ENCODE data around the gene CCL1.

CCL1 gene

GRCh38 chr17:34382621-34383124 lies 19.6 kb upstream of the CCL1 start:
- no peak for DNase-seq (ENCODE audit: low spot score)

GRCh38 chr17:34379868-34380267 lies 16.8 kb upstream of the CCL1 start:
- no peak for DNase-seq (ENCODE audit: low spot score)

GRCh38 chr17:34378664-34379101 lies 15.7 kb upstream of the CCL1 start:
- no peak for DNase-seq (ENCODE audit: low spot score)

- no peak for DNase-seq (ENCODE audit: low spot score)
Measured at GRCh38 chr17:34377078-34377823, 14.2 kb upstream of the CCL1 start.

GRCh38 chr17:34375426-34375997 lies 12.5 kb upstream of the CCL1 start:
- DNase-seq (ENCODE audit: low spot score): no peak

GRCh38 chr17:34374457-34374856 lies 11.4 kb upstream of the CCL1 start:
- DNase-seq (ENCODE audit: low spot score): no peak

GRCh38 chr17:34371405-34372100 lies 8.5 kb upstream of the CCL1 start:
- DNase-seq (ENCODE audit: low spot score): no peak

- DNase-seq (ENCODE audit: low spot score): no peak
Measured at GRCh38 chr17:34370997-34371395, 8.0 kb upstream of the CCL1 start.

- DNase-seq (ENCODE audit: low spot score): no peak
Measured at GRCh38 chr17:34370376-34370996, 7.5 kb upstream of the CCL1 start.

- DNase-seq (ENCODE audit: low spot score): no peak
Measured at GRCh38 chr17:34369571-34369970, 6.5 kb upstream of the CCL1 start.

- DNase-seq (ENCODE audit: low spot score): no peak
Measured at GRCh38 chr17:34368946-34369500, 6.0 kb upstream of the CCL1 start.

GRCh38 chr17:34368196-34368945 lies 5.3 kb upstream of the CCL1 start:
- DNase-seq (ENCODE audit: low spot score): no peak

- no peak for DNase-seq (ENCODE audit: low spot score)
Measured at GRCh38 chr17:34367486-34368195, 4.6 kb upstream of the CCL1 start.

- no peak for DNase-seq (ENCODE audit: low spot score)
Measured at GRCh38 chr17:34366529-34367107, 3.6 kb upstream of the CCL1 start.

- DNase-seq (ENCODE audit: low spot score): no peak
Measured at GRCh38 chr17:34366010-34366409, 3.0 kb upstream of the CCL1 start.

- no peak for DNase-seq (ENCODE audit: low spot score)
Measured at GRCh38 chr17:34365340-34365739, 2.3 kb upstream of the CCL1 start.

GRCh38 chr17:34364751-34365150 lies 1.7 kb upstream of the CCL1 start:
- no peak for DNase-seq (ENCODE audit: low spot score)

- peak; percentile 33 for DNase-seq (ENCODE audit: low spot score)
Measured at GRCh38 chr17:34361478-34362061, 1.5 kb downstream of the CCL1 start.

- DNase-seq (ENCODE audit: low spot score): no peak
Measured at GRCh38 chr17:34360601-34361270, 2.3 kb downstream of the CCL1 start.

GRCh38 chr17:34358631-34359030 lies 4.4 kb downstream of the CCL1 start:
- no peak for DNase-seq (ENCODE audit: low spot score)

Measured in HuH-7.5 (cell line).